AG04449 (cell line): Measurements from ENCODE around the gene LPP.

Experiments
- CTCF ChIA-PET: fragments of 350-600 bp; formaldehyde crosslinking; extraction: SDS; loops from one replicate; lab custom pipeline; 2021; ENCODE audit warnings: antibody characterized with exemption; lab: Yijun Ruan, JAX
- POLR2A ChIA-PET: fragments of 400-600, 350-600 bp; formaldehyde crosslinking; extraction: SDS; loops from one replicate; lab custom pipeline; 2020; ENCODE audit warnings: antibody characterized with exemption, inconsistent platforms; lab: Yijun Ruan, JAX
- DNase-seq: peaks from one replicate; pipeline ENCODE4 v3.0.0-alpha.2; 2010; ENCODE audit warnings: low read depth, low spot score
- H3K4me3 ChIP-seq: 2 replicates; pipeline ENCODE4 v1.5.1; 2011; ENCODE audit warnings: low read depth, mild to moderate bottlenecking, control low read depth, low read length
- CTCF ChIP-seq: IDR thresholded peaks from one replicate; pipeline ENCODE4 v1.5.1; 2011; ENCODE audit warnings: mild to moderate bottlenecking, moderate library complexity, low read length, control low read depth, inconsistent platforms; ENCODE audit not compliant: insufficient read depth; ENCODE audit errors: missing control alignments

The LPP gene

GRCh38 chr3:188529228-188529627 is 375.3 kb downstream of the LPP start:
- DNase-seq, result peak; percentile 45
- CTCF ChIA-PET, result interaction anchor here (1.1 to 1.7 kb wide), 2 partner anchors 788 to 789 kb away, joined by 3 to 9 read pairs; no protein-coding TSS in a partner anchor
- TF ChIP-seq CTCF, result no peak
- POLR2A ChIA-PET, result interaction anchor here (0.8 kb wide), 1 partner anchor 144 kb away, joined by 3 read pairs; no protein-coding TSS in a partner anchor
- no peak overlapping the region for H3K4me3 ChIP-seq

GRCh38 chr3:188530226-188530625 is 376.3 kb downstream of the LPP start:
- CTCF ChIA-PET, result interaction anchor here (1.0 to 1.7 kb wide), 2 partner anchors 9 to 790 kb away, joined by 3 to 9 read pairs; no protein-coding TSS in a partner anchor
- no peak overlapping the region for H3K4me3 ChIP-seq
- POLR2A ChIA-PET, result no interaction called here
- no peak for TF ChIP-seq CTCF
- DNase-seq, result no peak

DNA sequence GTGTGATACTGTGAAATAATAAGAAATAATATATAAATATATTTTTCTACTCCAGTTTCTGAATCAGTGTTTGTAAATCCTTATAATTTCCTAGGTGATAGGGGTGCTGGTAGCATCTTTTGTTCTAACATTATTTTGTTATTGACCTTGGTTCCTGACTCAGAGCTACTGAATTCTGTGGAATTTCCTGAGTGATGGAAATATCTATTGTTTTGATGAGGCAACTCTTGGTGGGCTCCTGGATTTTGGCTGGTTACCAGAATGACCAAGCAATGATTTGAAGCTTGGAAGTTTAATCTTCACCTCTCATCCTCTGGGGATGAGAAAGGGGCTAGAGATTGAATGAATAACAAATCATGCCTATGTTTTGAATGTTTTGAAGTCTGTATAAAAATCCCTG is 377.3 kb downstream of the LPP start:
- no peak for DNase-seq
- H3K4me3 ChIP-seq, result no peak overlapping the region
- CTCF ChIA-PET, result interaction anchor here (0.7 kb wide), 1 partner anchor 790 kb away, joined by 3 read pairs; no protein-coding TSS in a partner anchor
- TF ChIP-seq CTCF, result no peak
- POLR2A ChIA-PET, result no interaction called here

DNA sequence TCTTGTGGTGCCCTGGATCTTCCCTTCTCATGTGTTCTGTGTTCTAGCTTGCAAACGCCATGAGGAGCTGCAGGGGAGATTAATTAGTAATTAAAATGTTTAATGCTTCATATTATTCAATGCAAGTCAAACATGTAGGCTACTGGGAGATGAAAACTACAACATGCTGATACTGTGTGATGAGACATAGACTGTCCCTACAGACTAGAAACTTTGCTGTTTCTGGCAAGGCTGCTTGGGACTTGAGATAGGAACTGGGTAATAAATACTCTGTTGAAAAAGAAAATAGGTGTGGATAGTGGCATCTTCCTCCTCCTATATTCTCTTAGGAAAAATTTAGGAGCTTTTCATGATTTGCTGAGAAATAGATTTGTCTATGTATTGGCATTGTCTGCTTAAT is 379.2 kb downstream of the LPP start:
- POLR2A ChIA-PET, result no interaction called here
- H3K4me3 ChIP-seq, result no peak overlapping the region
- no peak for TF ChIP-seq CTCF
- DNase-seq, result no peak
- CTCF ChIA-PET, result interaction anchor here (0.6 to 3.0 kb wide), 5 partner anchors 19 to 790 kb away, joined by 3 to 14 read pairs (median 5); no protein-coding TSS in a partner anchor

DNA sequence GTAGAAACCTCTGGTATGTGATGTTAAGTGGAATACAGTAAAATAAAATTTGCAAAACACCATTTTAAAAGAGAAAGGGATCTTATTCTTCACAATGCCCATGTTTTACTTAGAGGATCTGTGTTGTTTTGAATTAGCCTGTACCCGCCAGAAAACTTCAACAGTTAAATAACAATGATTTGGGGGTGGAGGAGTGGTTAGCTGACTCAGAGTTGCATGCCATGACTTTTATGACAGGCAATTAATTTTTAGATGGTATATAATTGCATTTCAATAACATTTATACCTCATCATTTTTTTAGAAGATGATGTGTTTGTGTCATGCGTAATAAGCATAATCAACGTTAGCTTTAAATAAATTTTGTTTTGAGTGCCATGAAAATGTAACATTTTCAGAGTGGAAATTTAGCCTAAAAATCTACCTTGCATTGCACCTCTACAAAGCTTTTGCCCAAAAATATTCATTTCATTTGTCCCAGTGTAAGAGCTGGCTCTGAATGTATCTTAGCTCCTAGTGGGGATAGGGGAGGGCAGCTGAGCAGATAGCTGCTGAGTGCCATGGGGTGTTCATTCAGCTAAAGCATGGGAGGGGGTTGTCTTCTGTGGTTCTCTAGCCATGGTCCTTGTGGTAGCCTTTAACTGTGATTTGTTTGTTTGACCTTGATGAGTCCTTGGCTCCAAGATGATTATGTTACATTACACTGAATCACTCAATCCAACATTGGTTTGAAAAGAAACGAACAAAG is 379.8 kb downstream of the LPP start:
- no peak for TF ChIP-seq CTCF
- POLR2A ChIA-PET, result interaction anchor here (0.6 to 0.7 kb wide), 2 partner anchors 27 to 140 kb away, joined by 4 to 5 read pairs; no protein-coding TSS in a partner anchor
- no peak for DNase-seq
- H3K4me3 ChIP-seq, result no peak overlapping the region
- CTCF ChIA-PET, result interaction anchor here (0.6 to 3.0 kb wide), 7 partner anchors 9 to 794 kb away, joined by 3 to 14 read pairs (median 5); no protein-coding TSS in a partner anchor

GRCh38 chr3:188534633-188535032 is 380.7 kb downstream of the LPP start:
- DNase-seq, result no peak
- ChIA-PET CTCF (interaction anchor here (1.0 to 3.0 kb wide), 4 partner anchors 8 to 794 kb away, joined by 3 to 14 read pairs (median 5); no protein-coding TSS in a partner anchor), POLR2A (interaction anchor here (0.6 kb wide), 1 partner anchor 28 kb away, joined by 5 read pairs; no protein-coding TSS in a partner anchor)
- H3K4me3 ChIP-seq, result no peak overlapping the region
- TF ChIP-seq CTCF, result no peak
